HEK293 (cell line): Measurements from ENCODE around the gene FKBP10.
A peak's percentile ranks its signal among the peaks of the same experiment; 100 is the strongest.

Experiments used
- MEIS1 ChIP-seq: sonication (generic); formaldehyde crosslinking; IDR thresholded peaks from 2 replicates; pipeline ENCODE4 v1.8.1; 2022; ENCODE audit warnings: missing genetic modification reagents, mild to moderate bottlenecking, borderline replicate concordance
- SCRT1 ChIP-seq: fragments of 450-650 bp; formaldehyde crosslinking; IDR thresholded peaks from 2 replicates; pipeline ENCODE4 v1.5.1; 2016; ENCODE audit warnings: missing biosample characterization, missing genetic modification characterization, borderline replicate concordance
- ZBTB17 ChIP-seq: fragments of 450-650 bp; formaldehyde crosslinking; IDR thresholded peaks from 2 replicates; pipeline ENCODE4 v1.5.1; 2016; ENCODE audit warnings: missing biosample characterization, missing genetic modification characterization
- ZNF112 ChIP-seq: fragments of 450-650 bp; formaldehyde crosslinking; IDR thresholded peaks from 2 replicates; pipeline ENCODE4 v1.5.0; 2017; ENCODE audit warnings: missing biosample characterization, missing genetic modification characterization
- ZNF138 ChIP-seq: fragments of 450-650 bp; formaldehyde crosslinking; IDR thresholded peaks from 2 replicates; pipeline ENCODE4 v1.5.1; 2016; ENCODE audit warnings: missing biosample characterization, missing genetic modification characterization, borderline replicate concordance
- ZNF157 ChIP-seq: fragments of 450-650 bp; formaldehyde crosslinking; IDR thresholded peaks from 2 replicates; pipeline ENCODE4 v1.5.1; 2016; ENCODE audit warnings: missing biosample characterization, missing genetic modification characterization
- ZNF174 ChIP-seq: fragments of 450-650 bp; formaldehyde crosslinking; IDR thresholded peaks from 2 replicates; pipeline ENCODE4 v1.5.0; 2017; ENCODE audit warnings: missing biosample characterization, mild to moderate bottlenecking, missing genetic modification characterization
- ZNF202 ChIP-seq: fragments of 450-650 bp; formaldehyde crosslinking; IDR thresholded peaks from 2 replicates; pipeline ENCODE4 v1.5.1; 2016; ENCODE audit warnings: missing biosample characterization, missing genetic modification characterization, borderline replicate concordance
- ZNF221 ChIP-seq: fragments of 450-650 bp; formaldehyde crosslinking; IDR thresholded peaks from 2 replicates; pipeline ENCODE4 v1.5.1; 2017; ENCODE audit warnings: missing biosample characterization, missing genetic modification characterization, borderline replicate concordance
- ZNF223 ChIP-seq: fragments of 450-650 bp; formaldehyde crosslinking; IDR thresholded peaks from 2 replicates; pipeline ENCODE4 v1.5.1; 2016; ENCODE audit warnings: missing biosample characterization, missing genetic modification characterization
- ZNF23 ChIP-seq: fragments of 450-650 bp; formaldehyde crosslinking; IDR thresholded peaks from 2 replicates; pipeline ENCODE4 v1.5.1; 2016; ENCODE audit warnings: missing biosample characterization, missing genetic modification characterization, borderline replicate concordance
- ZNF24 ChIP-seq: fragments of 450-650 bp; formaldehyde crosslinking; IDR thresholded peaks from 2 replicates; pipeline ENCODE4 v1.5.1; 2016; ENCODE audit warnings: missing biosample characterization, missing genetic modification characterization
- ZNF292 ChIP-seq: fragments of 450-650 bp; formaldehyde crosslinking; IDR thresholded peaks from 2 replicates; pipeline ENCODE4 v1.5.1; 2016; ENCODE audit warnings: low read depth, missing biosample characterization, missing genetic modification characterization, borderline replicate concordance
- ZNF423 ChIP-seq: fragments of 450-650 bp; formaldehyde crosslinking; IDR thresholded peaks from 2 replicates; pipeline ENCODE4 v1.5.1; 2016; ENCODE audit warnings: missing biosample characterization, missing genetic modification characterization
- ZNF48 ChIP-seq: fragments of 450-650 bp; formaldehyde crosslinking; IDR thresholded peaks from 2 replicates; pipeline ENCODE4 v1.5.1; 2016; ENCODE audit warnings: missing biosample characterization, missing genetic modification characterization
- ZNF521 ChIP-seq: fragments of 450-650 bp; formaldehyde crosslinking; IDR thresholded peaks from 2 replicates; pipeline ENCODE4 v1.5.1; 2017; ENCODE audit warnings: missing biosample characterization, mild to moderate bottlenecking, missing genetic modification characterization
- ZNF621 ChIP-seq: fragments of 450-650 bp; formaldehyde crosslinking; IDR thresholded peaks from 2 replicates; pipeline ENCODE4 v1.5.1; 2017; ENCODE audit warnings: missing biosample characterization, missing genetic modification characterization
- ZNF658 ChIP-seq: fragments of 450-650 bp; formaldehyde crosslinking; IDR thresholded peaks from 2 replicates; pipeline ENCODE4; 2016; ENCODE audit warnings: missing biosample characterization, missing genetic modification characterization
- ZNF707 ChIP-seq: fragments of 450-650 bp; formaldehyde crosslinking; IDR thresholded peaks from 2 replicates; pipeline ENCODE4 v1.5.1; 2016; ENCODE audit warnings: missing biosample characterization, missing genetic modification characterization
- ZNF76 ChIP-seq: fragments of 450-650 bp; formaldehyde crosslinking; IDR thresholded peaks from 2 replicates; pipeline ENCODE4; 2016; ENCODE audit warnings: low read depth, missing biosample characterization, missing genetic modification characterization, borderline replicate concordance
- ZNF792 ChIP-seq: fragments of 450-650 bp; formaldehyde crosslinking; IDR thresholded peaks from 2 replicates; pipeline ENCODE4 v1.5.1; 2016; ENCODE audit warnings: missing biosample characterization, missing genetic modification characterization
- ZXDB ChIP-seq: fragments of 450-650 bp; formaldehyde crosslinking; IDR thresholded peaks from 2 replicates; pipeline ENCODE4 v1.5.1; 2016; ENCODE audit warnings: missing biosample characterization, missing genetic modification characterization
- TF ChIP-seq, protein P1 (sequence below): fragments of 450-650 bp; formaldehyde crosslinking; conservative IDR thresholded peaks from 2 replicates; pipeline ENCODE4 v1.5.1; 2016; ENCODE audit warnings: low read depth, missing biosample characterization, missing genetic modification characterization
- TF ChIP-seq, protein P2 (sequence below): IDR thresholded peaks from 2 replicates; pipeline ENCODE4 v1.6.1; 2011; ENCODE audit warnings: mild to moderate bottlenecking, low read depth, low read length, borderline replicate concordance
- TF ChIP-seq, protein P3 (sequence below): fragments of 450-650 bp; formaldehyde crosslinking; IDR thresholded peaks from 2 replicates; pipeline ENCODE4 v1.5.1; 2016; ENCODE audit warnings: missing biosample characterization, missing genetic modification characterization
- TF ChIP-seq, protein P4 (sequence below): fragments of 450-650 bp; formaldehyde crosslinking; IDR thresholded peaks from 2 replicates; pipeline ENCODE4 v1.5.1; 2016; ENCODE audit warnings: missing biosample characterization, missing genetic modification characterization
- TF ChIP-seq, protein P5 (sequence below): fragments of 450-650 bp; formaldehyde crosslinking; IDR thresholded peaks from 2 replicates; pipeline ENCODE4 v1.5.1; 2016; ENCODE audit warnings: missing biosample characterization, missing genetic modification characterization

FKBP10 gene

DNA sequence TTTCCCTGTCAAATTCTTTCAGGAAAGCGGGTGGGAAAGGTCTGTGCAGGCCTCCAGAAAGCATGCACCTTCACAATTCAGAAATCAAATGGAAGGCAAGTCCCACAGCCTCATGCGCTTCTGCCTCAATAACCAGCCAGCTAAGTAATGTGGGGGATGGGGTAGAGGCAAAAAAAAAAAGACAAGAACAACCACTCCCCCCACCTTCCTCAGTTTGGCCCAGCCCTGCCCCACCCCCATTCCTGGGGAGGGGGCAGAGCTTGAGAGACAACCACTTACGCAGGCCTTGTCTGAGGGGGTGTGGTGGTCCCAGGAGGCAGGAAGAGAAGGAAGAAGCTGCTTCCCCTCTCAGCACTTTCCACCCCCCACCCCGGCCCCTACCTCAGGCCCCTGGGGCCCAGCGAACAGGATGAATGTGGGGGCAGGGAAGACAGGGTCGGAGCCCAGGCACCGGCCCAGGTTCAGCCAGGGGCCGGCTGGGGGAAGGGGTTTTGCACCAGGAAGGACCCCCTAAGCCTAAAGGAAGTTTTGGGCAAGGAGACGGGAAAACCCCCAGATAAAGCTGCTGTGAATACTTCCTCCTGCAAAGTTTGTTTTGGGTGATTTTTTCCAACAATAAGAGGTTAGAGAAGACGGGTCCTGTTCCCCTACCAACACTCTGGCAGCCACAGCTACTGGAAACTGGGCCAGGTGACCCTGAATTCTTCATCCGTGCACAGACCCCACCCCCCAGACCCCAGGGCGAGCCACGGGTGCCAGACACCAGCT lies 27.5 kb upstream of the FKBP10 start (continued):
- no peak for TF ChIP-seq ZNF157 (tag by site-specific recombination)
- TF ChIP-seq, protein P1, sequence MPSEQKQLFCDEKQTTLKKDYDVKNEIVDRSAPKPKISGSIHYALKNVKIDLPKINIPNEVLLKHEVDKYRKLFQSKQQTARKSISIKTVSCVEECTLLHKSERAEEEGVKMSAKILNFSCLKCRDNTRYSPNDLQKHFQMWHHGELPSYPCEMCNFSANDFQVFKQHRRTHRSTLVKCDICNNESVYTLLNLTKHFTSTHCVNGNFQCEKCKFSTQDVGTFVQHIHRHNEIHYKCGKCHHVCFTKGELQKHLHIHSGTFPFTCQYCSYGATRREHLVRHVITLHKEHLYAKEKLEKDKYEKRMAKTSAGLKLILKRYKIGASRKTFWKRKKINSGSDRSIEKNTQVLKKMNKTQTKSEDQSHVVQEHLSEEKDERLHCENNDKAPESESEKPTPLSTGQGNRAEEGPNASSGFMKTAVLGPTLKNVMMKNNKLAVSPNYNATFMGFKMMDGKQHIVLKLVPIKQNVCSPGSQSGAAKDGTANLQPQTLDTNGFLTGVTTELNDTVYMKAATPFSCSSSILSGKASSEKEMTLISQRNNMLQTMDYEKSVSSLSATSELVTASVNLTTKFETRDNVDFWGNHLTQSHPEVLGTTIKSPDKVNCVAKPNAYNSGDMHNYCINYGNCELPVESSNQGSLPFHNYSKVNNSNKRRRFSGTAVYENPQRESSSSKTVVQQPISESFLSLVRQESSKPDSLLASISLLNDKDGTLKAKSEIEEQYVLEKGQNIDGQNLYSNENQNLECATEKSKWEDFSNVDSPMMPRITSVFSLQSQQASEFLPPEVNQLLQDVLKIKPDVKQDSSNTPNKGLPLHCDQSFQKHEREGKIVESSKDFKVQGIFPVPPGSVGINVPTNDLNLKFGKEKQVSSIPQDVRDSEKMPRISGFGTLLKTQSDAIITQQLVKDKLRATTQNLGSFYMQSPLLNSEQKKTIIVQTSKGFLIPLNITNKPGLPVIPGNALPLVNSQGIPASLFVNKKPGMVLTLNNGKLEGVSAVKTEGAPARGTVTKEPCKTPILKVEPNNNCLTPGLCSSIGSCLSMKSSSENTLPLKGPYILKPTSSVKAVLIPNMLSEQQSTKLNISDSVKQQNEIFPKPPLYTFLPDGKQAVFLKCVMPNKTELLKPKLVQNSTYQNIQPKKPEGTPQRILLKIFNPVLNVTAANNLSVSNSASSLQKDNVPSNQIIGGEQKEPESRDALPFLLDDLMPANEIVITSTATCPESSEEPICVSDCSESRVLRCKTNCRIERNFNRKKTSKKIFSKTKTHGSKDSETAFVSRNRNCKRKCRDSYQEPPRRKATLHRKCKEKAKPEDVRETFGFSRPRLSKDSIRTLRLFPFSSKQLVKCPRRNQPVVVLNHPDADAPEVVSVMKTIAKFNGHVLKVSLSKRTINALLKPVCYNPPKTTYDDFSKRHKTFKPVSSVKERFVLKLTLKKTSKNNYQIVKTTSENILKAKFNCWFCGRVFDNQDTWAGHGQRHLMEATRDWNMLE (tag by site-specific recombination), result no peak
- TF ChIP-seq ZNF792 (tag by site-specific recombination), result no peak
- TF ChIP-seq MEIS1 (CRISPR knock-in tag), result no peak
- no peak for TF ChIP-seq ZNF221 (tag by site-specific recombination)
- TF ChIP-seq ZNF707 (tag by site-specific recombination), result no peak
- no peak for TF ChIP-seq ZNF48 (tag by site-specific recombination)
- TF ChIP-seq ZNF174 (tag by site-specific recombination), result no peak
- TF ChIP-seq, protein P2, sequence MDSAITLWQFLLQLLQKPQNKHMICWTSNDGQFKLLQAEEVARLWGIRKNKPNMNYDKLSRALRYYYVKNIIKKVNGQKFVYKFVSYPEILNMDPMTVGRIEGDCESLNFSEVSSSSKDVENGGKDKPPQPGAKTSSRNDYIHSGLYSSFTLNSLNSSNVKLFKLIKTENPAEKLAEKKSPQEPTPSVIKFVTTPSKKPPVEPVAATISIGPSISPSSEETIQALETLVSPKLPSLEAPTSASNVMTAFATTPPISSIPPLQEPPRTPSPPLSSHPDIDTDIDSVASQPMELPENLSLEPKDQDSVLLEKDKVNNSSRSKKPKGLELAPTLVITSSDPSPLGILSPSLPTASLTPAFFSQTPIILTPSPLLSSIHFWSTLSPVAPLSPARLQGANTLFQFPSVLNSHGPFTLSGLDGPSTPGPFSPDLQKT, result no peak
- no peak for TF ChIP-seq ZNF292
- TF ChIP-seq, protein P3, sequence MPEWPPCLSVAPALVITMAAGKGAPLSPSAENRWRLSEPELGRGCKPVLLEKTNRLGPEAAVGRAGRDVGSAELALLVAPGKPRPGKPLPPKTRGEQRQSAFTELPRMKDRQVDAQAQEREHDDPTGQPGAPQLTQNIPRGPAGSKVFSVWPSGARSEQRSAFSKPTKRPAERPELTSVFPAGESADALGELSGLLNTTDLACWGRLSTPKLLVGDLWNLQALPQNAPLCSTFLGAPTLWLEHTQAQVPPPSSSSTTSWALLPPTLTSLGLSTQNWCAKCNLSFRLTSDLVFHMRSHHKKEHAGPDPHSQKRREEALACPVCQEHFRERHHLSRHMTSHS (tag by site-specific recombination), result no peak
- no peak for TF ChIP-seq SCRT1 (tag by site-specific recombination)
- no peak for TF ChIP-seq ZNF112
- no peak for TF ChIP-seq ZNF23 (tag by site-specific recombination)
- TF ChIP-seq ZNF521 (tag by site-specific recombination), result no peak
- no peak for TF ChIP-seq ZNF24 (tag by site-specific recombination)
- TF ChIP-seq ZNF658 (tag by site-specific recombination), result no peak
- TF ChIP-seq ZNF223 (tag by site-specific recombination), result no peak
- no peak for TF ChIP-seq ZNF202 (tag by site-specific recombination)
- no peak for TF ChIP-seq ZBTB17 (tag by site-specific recombination)
- no peak for TF ChIP-seq ZNF138 (tag by site-specific recombination)
- TF ChIP-seq, protein P4, sequence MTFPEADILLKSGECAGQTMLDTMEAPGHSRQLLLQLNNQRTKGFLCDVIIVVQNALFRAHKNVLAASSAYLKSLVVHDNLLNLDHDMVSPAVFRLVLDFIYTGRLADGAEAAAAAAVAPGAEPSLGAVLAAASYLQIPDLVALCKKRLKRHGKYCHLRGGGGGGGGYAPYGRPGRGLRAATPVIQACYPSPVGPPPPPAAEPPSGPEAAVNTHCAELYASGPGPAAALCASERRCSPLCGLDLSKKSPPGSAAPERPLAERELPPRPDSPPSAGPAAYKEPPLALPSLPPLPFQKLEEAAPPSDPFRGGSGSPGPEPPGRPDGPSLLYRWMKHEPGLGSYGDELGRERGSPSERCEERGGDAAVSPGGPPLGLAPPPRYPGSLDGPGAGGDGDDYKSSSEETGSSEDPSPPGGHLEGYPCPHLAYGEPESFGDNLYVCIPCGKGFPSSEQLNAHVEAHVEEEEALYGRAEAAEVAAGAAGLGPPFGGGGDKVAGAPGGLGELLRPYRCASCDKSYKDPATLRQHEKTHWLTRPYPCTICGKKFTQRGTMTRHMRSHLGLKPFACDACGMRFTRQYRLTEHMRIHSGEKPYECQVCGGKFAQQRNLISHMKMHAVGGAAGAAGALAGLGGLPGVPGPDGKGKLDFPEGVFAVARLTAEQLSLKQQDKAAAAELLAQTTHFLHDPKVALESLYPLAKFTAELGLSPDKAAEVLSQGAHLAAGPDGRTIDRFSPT, result no peak
- no peak; the same call in 1 of the 2 replicates for TF ChIP-seq ZXDB
- no peak for TF ChIP-seq ZNF621 (tag by site-specific recombination)
- TF ChIP-seq ZNF423 (tag by site-specific recombination), result no peak
- TF ChIP-seq ZNF76 (tag by site-specific recombination), result no peak
- TF ChIP-seq, protein P5, sequence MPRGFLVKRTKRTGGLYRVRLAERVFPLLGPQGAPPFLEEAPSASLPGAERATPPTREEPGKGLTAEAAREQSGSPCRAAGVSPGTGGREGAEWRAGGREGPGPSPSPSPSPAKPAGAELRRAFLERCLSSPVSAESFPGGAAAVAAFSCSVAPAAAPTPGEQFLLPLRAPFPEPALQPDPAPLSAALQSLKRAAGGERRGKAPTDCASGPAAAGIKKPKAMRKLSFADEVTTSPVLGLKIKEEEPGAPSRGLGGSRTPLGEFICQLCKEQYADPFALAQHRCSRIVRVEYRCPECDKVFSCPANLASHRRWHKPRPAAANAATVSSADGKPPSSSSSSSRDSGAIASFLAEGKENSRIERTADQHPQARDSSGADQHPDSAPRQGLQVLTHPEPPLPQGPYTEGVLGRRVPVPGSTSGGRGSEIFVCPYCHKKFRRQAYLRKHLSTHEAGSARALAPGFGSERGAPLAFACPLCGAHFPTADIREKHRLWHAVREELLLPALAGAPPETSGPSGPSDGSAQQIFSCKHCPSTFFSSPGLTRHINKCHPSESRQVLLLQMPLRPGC (tag by site-specific recombination), result peak; percentile 57; the same call in 1 of the 2 replicates
